ENCODE results near the gene APOA4.

APOA4 gene

DNA sequence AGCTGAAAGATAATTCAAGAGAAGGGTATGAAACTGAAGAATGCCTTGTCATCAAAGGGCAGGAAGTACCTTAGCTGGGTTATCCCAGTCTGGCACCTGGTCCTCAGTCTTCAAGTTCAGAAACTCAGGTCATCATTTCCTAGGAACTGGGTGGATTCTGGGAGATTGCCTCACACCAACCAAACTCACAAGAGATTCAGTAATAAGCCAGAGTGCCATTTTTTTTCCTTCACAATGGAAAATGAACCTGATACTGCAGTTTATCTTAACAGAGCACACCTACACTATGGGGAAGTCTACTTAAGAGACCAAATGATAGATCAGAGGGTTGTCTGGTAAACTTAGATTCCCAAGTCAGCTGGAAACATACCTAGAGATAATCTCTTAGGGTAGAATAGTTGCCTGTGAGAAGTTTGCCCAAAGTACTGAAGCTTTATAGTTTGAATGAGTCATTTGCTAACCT, 46.6 kb downstream of the APOA4 start:
- DNase-seq (ENCODE audit: low read depth in 2 of 2), result no peak

DNA sequence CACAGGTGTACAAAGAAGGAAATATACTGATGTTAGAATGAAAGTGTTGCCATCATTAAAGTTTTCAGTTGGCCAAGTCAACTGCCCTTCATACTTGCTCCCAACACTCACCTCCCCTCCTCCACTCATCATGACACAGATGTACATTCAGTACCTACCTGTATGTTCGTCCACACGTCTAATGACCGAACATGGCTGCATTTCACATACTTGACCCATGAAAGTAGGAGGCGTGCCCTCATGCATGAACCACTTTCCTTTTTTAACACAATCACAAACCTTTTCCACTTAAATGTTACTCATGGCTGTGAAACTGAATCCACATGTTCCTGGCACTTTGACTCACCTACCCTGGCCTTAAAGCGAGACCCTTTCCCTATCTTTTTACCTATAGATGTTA, 47.1 kb downstream of the APOA4 start:
- DNase-seq (ENCODE audit: low read depth in 2 of 2), result no peak

DNA sequence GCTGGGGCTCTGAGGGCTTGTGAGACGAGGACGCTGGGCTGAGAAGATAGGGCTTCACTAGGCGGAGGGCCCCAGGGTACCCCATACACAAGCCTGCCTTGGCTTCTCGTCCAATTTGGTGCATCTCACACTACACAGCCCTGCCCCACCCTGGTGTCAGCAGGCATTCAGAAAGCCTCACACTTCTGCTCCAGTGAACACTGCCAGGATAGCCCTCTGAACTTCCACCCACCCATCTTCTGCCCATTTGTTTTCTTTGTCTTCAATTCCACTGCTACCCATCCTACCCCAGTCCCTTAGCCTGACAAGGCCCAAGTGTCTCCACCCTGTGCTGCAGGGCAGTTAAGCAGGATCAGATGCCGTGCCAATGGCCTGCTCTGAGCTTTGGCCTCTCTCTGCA, 48.4 kb downstream of the APOA4 start:
- DNase-seq (ENCODE audit: low read depth in 2 of 2), result no peak

DNA sequence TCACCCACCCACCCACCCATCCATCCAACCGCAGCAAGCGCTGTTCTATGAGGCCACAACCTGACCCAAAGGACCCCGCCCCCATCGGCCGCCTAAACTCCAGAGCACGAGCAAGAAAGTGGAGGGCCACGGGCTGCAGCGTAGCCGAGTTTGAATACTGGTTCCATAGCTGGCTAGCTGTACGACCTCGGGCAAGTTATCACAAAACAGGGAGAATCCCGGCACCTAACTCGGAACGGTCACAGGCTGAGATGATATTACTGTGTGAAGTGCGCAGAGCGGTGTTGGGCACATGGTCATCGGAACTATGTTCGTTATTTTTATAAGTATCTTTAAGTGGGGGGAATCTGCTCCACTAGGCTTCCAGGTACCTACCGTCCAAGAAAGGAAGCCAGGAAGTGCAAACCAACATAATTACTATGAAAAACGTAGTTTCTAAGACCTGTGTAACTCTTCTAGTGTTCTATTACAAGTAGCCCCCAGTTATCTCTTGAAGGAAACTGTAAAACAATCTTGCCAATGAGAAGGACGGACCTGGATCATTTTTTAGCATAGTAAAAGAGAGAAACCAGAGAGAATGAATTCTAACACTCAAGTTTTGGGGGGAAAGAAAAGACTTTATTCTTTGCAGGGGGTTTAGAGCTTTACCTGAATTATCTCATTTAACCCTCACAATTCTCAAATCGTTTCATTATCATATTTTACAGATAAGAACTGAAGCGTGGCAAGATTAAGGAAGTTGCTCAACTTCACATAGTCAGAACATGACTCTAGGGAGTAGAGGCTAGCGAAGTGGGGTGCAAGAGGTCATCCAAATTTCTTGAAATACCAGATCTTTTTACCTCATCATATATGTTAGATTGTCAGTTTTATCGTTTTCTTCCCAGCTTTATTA, 49.7 kb downstream of the APOA4 start:
- DNase-seq (ENCODE audit: low read depth in 2 of 2), result no peak

DNA sequence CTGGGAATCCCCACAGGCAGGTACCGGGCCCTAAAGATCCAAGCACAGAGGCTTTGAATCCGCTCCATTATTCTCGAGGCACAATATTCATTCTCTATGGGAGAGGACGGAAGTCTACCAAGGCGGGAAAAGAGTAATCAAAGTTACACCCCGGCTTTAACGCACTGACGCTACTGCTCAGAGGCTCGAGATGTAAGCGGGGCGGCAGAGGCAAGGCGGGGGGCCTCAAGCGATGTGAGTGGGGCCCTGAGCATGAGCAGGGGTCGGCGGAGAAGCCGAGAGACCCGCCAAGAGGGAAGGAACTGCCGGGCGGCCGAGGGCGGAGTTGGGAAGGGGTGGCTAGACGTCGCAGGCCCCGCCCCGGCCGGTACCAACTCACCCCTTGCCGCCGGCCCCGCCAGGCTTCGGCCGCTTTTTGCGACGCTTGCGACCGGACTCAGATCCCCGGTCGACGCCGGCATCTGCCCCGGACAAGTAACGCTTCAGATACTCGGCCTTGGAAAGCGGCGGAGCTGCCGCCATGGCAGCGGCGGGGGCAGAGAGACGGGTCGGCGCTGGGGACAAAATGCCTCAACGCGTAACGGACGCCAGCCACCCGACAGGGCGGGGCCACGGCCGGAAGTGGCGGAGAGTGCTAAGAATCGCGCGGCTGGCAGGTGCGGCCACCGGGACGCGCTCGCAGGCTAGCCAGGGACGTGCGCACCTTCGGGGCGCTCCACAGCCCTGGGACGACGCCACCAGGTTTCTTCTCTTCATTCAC, 50.5 kb downstream of the APOA4 start, which contains the start of gene BUD13:
Gene BUD13 (minus strand): TSS at position 545 of the 760 bp plus-strand sequence. CDS start 23 bp downstream, at position 522.
- peak; percentile 93 to 94 for DNase-seq (ENCODE audit: low read depth in 2 of 2)

DNA sequence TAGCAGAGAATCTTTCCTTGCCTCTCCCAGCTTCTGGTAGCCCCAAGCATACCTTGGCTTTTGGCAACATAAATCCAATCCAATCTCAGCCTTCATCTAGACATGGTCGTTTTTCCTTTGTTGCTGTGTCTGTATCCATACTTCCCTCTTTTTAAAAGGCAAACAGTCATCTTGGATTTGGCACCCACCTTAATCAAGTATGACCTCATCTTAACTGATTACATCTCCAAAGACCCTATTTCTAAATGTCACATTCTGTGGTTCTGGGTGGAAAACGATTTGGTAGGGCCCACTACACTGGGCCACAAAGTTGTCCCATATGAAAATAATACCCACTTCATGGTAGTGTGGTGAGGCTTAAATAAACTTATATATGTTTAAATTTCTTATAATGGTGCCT, 51.2 kb downstream of the APOA4 start:
- DNase-seq (ENCODE audit: low read depth in 2 of 2), result no peak

All from activated CD4-positive, alpha-beta T cell treated with anti-CD3 and anti-CD28 coated beads for 24 hours (primary cell).